ENCODE data around the gene ADAM33.

ADAM33 gene

DNA sequence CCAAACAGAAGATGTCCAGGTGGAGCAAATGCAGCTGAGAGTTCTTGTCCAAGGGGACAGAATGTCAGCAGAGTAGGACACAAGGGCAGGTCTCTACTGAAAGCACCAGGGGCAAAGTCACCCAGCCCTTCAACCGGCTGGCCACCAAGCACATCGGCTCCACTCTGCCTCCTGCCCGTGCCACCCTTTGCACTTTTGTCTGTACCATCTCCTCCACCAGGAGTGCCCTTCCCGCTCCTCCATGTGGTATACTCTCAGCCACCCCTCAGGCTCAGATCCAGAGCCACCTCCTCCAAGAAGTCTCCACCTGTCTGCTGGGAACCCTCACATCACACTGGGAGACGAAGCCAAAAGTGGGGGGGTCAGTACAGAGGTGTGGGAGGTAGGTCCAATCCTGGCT is 46.5 kb upstream of the ADAM33 start:
- TF ChIP-seq, protein P1, sequence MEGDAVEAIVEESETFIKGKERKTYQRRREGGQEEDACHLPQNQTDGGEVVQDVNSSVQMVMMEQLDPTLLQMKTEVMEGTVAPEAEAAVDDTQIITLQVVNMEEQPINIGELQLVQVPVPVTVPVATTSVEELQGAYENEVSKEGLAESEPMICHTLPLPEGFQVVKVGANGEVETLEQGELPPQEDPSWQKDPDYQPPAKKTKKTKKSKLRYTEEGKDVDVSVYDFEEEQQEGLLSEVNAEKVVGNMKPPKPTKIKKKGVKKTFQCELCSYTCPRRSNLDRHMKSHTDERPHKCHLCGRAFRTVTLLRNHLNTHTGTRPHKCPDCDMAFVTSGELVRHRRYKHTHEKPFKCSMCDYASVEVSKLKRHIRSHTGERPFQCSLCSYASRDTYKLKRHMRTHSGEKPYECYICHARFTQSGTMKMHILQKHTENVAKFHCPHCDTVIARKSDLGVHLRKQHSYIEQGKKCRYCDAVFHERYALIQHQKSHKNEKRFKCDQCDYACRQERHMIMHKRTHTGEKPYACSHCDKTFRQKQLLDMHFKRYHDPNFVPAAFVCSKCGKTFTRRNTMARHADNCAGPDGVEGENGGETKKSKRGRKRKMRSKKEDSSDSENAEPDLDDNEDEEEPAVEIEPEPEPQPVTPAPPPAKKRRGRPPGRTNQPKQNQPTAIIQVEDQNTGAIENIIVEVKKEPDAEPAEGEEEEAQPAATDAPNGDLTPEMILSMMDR (IDR thresholded peaks at IDR 0.05; ENCODE audit: borderline replicate concordance, insufficient read depth, low read depth, low read length), result no peak
- no peak overlapping the region for H3K4me3 ChIP-seq (ENCODE audit: low read depth, low read length)

DNA sequence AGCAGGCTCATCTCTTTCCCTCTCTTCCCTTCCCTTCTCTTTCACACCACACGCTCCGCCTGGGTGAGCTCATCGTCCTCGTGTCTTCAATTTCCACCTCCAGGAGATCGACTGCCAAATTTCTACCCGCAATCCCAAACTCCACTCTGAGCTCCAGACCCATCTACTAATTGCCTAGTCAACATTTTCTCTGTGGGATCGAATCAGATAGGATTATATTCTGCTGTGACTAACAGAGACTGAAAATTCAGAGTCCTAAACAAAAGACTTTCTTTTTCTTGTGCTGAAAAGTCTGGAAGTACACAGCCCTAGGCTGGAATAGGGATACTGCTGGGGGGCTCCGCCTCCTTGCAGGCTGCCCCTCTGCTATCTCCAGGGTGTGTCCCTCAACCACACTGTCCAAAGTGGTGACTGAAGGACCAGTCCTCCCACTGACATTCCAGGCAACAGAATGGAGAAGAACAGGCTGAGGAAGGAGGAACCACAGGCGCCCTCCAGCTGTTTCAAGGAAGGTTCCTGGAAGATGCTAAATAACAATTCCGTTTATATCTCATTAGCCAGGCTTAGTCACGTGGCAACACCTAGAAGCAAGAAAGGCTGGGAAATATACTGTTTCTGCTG is 45.7 kb upstream of the ADAM33 start:
- TF ChIP-seq, protein P1 (IDR thresholded peaks at IDR 0.05; ENCODE audit: borderline replicate concordance, insufficient read depth, low read depth, low read length), result no peak
- no peak overlapping the region for H3K4me3 ChIP-seq (ENCODE audit: low read depth, low read length)

DNA sequence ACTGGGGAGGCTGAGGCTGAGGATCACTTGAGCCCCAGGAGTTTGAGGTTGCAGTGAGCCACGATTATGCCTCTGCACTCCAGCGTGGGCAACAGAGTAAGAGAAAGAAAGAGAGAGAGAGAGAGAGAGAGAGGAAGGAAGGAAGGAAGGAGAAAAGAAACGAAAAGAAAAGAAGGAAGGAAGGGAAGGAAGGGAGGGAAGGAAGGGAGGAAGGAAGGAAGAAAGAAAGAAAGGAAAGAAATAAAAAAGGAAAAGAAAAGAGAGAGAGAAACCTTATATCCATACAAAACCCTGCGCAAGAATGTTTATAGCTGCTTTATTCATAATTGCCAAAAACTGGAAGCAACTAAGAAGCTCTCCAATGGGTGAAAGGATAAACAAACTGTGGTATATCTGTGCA is 42.5 kb upstream of the ADAM33 start:
- TF ChIP-seq, protein P1 (IDR thresholded peaks at IDR 0.05; ENCODE audit: borderline replicate concordance, insufficient read depth, low read depth, low read length), result no peak

GRCh38 chr20:3723284-3723683 is 41.5 kb upstream of the ADAM33 start:
- H3K4me3 ChIP-seq (ENCODE audit: low read depth, low read length), result no peak overlapping the region
- TF ChIP-seq, protein P1 (IDR thresholded peaks at IDR 0.05; ENCODE audit: borderline replicate concordance, insufficient read depth, low read depth, low read length), result no peak

More for the DNA sequence above, 42.5 kb upstream of the ADAM33 start:
- no peak overlapping the region for H3K4me3 ChIP-seq (ENCODE audit: low read depth, low read length)

GRCh38 chr20:3721912-3722311 is 40.1 kb upstream of the ADAM33 start:
- TF ChIP-seq, protein P1 (IDR thresholded peaks at IDR 0.05; ENCODE audit: borderline replicate concordance, insufficient read depth, low read depth, low read length), result no peak
- H3K4me3 ChIP-seq (ENCODE audit: low read depth, low read length), result no peak overlapping the region

DNA sequence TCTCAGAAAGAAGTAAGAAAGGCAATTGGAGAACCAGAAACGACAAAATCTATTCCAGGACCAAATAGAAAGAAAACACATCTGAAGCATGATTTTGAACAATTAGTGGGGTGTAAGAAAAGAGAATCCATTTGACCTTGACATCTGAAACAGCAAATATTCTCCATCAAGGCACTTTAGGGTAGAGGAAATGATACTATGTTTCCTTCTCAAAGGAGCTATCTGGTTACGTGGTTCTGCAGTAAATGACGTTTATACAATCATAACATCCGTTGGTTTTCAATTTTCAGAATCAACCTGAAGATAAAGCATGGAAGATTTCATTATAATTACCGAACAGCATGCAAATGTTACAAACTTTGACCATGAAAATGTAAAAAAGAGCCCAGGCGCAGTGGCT is 38.8 kb upstream of the ADAM33 start:
- no peak overlapping the region for H3K4me3 ChIP-seq (ENCODE audit: low read depth, low read length)
- TF ChIP-seq, protein P1 (IDR thresholded peaks at IDR 0.05; ENCODE audit: borderline replicate concordance, insufficient read depth, low read depth, low read length), result no peak

DNA sequence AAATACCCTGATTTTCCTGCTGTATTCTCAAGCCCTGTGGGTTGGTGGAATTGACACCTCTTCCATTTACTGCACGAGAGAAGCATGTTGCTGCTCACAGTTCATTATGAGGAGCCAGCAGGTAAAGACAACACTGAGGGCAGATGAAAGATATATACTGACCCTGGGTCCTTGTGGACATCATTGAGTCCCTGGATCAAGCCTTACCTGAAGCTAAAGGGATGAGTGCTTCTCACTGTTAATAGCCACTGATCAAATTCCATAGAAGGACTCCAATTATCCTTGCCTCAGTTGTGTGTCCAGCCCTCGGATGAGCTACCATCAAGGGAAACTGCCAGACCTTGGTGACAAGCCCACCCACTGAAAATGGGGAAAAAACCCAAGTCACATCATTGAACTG is 38.3 kb upstream of the ADAM33 start:
- no peak overlapping the region for H3K4me3 ChIP-seq (ENCODE audit: low read depth, low read length)
- TF ChIP-seq, protein P1 (IDR thresholded peaks at IDR 0.05; ENCODE audit: borderline replicate concordance, insufficient read depth, low read depth, low read length), result no peak

Measured in GM12875 (cell line).